Measurements from ENCODE around the gene PCDHA9.
"Not testable (repeated sequence)": the region's sequence is repeated elsewhere in the genome, so short reads cannot be mapped to it uniquely, and the experiment has no call there.

Gene PCDHA9

DNA sequence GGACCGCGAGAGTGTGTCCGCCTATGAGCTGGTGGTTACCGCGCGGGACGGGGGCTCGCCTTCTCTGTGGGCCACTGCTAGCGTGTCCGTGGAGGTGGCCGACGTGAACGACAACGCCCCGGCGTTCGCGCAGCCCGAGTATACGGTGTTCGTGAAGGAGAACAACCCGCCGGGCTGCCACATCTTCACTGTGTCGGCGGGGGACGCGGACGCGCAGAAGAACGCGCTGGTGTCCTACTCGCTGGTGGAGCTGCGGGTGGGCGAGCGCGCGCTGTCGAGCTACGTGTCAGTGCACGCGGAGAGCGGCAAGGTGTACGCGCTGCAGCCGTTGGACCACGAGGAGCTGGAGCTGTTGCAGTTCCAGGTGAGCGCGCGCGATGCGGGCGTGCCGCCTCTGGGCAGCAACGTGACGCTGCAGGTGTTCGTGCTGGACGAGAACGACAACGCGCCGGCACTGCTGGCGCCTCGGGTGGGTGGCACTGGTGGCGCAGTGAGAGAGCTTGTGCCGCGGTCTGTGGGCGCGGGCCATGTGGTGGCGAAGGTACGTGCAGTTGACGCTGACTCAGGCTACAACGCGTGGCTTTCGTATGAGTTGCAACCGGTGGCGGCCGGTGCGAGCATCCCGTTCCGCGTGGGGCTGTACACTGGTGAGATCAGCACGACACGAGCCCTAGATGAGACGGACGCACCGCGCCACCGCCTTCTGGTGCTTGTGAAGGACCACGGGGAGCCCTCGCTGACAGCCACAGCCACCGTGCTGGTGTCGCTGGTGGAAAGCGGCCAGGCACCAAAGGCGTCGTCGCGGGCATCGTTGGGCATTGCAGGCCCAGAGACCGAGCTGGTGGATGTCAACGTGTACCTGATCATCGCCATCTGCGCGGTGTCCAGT, 12.3 kb upstream of the PCDHA9 start:
- no peak for DNase-seq (ENCODE audit: low read depth in 3 of 3)

GRCh38 chr5:140840978-140841962, 6.9 kb upstream of the PCDHA9 start, which contains the start of gene PCDHA8:
Gene PCDHA8 (plus strand): TSS chr5:140841187. CDS start chr5:140841322, 135 bp downstream.
- no peak for DNase-seq (ENCODE audit: low read depth in 3 of 3)

DNA sequence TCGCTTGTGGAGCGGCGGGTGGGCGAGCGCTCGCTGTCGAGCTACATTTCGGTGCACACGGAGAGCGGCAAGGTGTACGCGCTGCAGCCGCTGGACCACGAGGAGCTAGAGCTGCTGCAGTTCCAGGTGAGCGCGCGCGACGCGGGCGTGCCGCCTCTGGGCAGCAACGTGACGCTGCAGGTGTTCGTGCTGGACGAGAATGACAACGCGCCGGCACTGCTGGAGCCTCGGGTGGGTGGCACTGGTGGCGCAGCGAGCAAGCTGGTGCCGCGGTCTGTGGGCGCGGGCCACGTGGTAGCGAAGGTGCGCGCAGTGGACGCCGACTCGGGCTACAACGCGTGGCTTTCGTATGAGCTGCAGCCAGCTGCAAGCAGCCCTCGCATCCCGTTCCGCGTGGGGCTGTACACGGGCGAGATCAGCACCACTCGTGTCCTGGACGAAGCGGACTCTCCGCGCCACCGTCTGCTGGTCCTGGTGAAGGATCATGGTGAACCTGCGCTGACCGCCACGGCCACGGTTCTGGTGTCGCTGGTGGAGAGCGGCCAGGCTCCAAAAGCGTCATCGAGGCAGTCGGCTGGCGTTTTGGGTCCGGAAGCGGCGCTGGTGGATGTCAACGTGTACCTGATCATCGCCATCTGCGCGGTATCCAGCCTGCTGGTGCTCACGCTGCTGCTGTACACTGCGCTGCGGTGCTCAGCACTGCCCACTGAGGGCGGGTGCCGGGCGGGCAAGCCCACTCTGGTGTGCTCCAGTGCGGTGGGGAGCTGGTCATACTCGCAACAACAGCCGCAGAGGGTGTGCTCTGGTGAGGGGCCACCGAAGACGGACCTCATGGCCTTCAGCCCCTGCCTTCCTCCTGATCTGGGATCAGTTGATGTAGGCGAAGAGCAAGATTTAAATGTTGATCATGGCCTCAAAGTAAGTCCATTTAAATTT, 5.1 kb upstream of the PCDHA9 start:
- no peak for DNase-seq (ENCODE audit: low read depth in 3 of 3)

GRCh38 chr5:140849831-140850634, 1.9 kb downstream of the PCDHA9 start:
- not testable (repeated sequence) for DNase-seq (ENCODE audit: low read depth in 3 of 3)

- no peak for DNase-seq (ENCODE audit: low read depth in 3 of 3)
Observed at GRCh38 chr5:140855772-140856674, 7.8 kb downstream of the PCDHA9 start, which contains the start of gene PCDHA10. Gene PCDHA10 (plus strand): TSS chr5:140855897. CDS start chr5:140856049, 152 bp downstream.

GRCh38 chr5:140857177-140857986, 9.2 kb downstream of the PCDHA9 start:
- DNase-seq (ENCODE audit: low read depth in 3 of 3): no peak

GRCh38 chr5:140857987-140858240, 9.7 kb downstream of the PCDHA9 start:
- no peak for DNase-seq (ENCODE audit: low read depth in 3 of 3)

DNA sequence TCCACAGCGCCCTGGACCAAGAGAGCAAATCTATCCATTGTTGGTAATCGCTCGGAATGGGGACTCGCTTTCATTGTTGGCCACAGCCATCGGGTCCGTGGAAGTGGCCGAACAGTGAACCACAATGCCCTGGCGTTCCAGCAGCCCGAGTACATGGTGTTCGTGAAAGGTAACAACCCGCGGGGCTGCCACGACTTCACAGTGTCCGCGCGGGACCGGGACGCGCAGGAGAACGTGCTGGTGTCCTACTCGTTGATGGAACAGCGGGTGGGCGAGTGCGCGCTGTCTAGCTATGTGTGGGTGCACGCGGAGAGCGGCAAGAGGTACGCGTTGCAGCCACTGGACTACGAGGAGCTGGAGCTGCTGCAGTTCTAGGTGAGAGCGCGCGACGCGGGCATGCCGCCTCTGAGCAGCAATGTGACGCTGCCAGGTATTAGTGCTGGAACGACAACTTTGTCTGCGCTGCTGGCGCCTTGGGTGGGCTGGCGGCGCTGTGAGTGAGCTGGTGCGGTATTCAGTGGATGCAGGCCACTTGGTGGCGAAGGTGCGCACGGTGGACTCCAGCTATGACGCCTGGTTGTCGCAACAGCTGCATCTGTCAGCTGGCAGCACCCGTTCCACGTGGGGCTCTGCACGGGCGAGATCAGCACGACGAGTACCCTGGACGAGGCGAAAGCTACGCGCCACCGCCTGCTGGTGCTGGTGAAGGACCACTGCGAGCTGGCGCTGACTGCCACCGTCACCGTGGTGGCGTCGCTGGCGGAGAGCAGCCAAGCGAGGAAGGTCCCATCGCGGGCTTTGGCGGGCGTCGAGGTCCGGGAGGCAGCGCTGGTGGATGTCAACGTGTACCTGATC, 14.5 kb downstream of the PCDHA9 start:
- no peak for DNase-seq (ENCODE audit: low read depth in 3 of 3)

GRCh38 chr5:140868721-140869554, 20.8 kb downstream of the PCDHA9 start, which contains the start of gene PCDHA11:
Gene PCDHA11 (plus strand): TSS chr5:140868957. CDS start chr5:140869104, 147 bp downstream.
- no peak for DNase-seq (ENCODE audit: low read depth in 3 of 3)

GRCh38 chr5:140869555-140869886, 21.3 kb downstream of the PCDHA9 start:
- no peak for DNase-seq (ENCODE audit: low read depth in 3 of 3)

DNA sequence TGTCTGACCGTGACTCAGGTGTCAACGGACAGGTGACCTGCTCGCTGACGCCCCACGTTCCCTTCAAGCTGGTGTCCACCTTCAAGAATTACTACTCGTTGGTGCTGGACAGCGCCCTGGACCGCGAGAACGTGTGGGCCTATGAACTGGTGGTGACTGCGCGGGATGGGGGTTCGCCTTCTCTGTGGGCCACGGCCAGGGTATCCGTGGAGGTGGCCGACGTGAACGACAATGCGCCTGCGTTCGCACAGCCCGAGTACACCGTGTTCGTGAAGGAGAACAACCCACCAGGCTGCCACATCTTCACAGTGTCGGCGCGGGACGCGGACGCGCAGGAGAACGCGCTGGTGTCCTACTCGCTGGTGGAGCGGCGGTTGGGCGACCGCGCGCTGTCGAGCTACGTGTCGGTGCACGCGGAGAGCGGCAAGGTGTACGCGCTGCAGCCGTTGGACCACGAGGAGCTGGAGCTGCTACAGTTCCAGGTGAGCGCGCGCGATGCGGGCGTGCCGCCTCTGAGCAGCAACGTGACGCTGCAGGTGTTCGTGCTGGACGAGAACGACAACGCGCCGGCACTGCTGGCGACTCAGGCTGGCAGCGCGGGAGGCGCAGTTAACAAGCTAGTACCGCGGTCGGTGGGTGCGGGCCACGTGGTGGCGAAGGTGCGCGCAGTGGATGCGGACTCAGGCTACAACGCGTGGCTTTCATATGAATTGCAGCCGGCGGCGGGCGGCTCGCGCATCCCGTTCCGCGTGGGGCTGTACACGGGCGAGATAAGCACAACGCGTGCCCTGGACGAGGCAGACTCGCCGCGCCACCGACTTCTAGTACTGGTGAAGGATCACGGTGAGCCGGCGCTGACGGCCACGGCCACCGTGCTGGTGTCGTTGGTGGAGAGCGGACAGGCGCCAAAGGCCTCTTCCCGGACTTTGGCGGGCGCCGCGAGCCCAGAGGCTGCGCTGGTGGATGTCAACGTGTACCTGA, 22.3 kb downstream of the PCDHA9 start:
- DNase-seq (ENCODE audit: low read depth in 3 of 3): no peak

DNA sequence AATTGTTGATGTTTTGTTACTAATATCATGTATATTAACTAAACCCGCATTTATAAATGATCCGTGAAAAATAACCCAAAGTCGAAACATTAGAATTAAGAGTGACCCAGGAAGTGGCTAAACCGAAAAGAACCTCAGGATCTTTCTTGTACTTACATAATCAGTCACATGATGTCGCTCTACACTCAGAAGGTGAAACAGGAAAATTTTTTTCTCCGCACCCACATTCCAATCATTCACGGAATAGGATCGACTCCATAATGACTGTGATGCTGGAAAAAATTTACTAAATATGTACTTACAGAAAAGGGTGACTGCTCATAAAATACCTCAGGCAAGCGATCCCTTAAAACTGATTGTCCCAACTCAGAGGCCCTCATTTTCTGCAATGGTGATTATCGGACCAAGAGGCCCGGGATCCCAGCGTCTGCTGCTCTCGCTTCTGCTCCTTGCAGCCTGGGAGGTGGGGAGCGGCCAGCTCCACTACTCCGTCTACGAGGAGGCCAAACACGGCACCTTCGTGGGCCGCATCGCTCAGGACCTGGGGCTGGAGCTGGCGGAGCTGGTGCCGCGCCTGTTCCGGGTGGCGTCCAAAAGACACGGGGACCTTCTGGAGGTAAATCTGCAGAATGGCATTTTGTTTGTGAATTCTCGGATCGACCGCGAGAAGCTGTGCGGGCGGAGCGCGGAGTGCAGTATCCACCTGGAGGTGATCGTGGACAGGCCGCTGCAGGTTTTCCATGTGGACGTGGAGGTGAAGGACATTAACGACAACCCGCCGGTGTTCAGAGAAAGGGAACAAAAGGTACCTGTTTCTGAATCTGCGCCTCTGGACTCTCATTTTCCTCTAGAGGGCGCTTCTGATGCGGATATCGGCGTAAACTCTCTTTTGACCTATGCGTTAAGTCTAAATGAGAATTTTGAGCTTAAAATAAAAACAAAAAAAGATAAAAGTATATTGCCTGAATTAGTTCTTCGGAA, 27.2 kb downstream of the PCDHA9 start, which contains the start of gene PCDHA12:
PCDHA12 (plus strand) TSS at position 224 of the 981 bp plus-strand sequence; CDS start at position 389, 165 bp downstream.
- DNase-seq (ENCODE audit: low read depth in 3 of 3): no peak

- not testable (repeated sequence) for DNase-seq (ENCODE audit: low read depth in 3 of 3)
Observed at GRCh38 chr5:140876541-140877261, 28.5 kb downstream of the PCDHA9 start.

GRCh38 chr5:140877262-140877581, 29.0 kb downstream of the PCDHA9 start:
- no peak for DNase-seq (ENCODE audit: low read depth in 3 of 3)

All from stimulated activated CD4-positive, alpha-beta T cell treated with anti-CD3 and anti-CD28 coated beads, TNF-alpha, amount 100 ng/mL, for 4 hours (primary cell).